ENCODE data around the gene COL27A1. TPM values are rescaled to one million over a fixed set of nuclear protein-coding genes. Genes with fewer than 3 reads are reported as not detected.

The COL27A1 gene
- polyA plus RNA-seq, 1 donor (not counting 4 experiments of a cell fraction or from before 2014, with no cell fraction given): 14.0 TPM

DNA sequence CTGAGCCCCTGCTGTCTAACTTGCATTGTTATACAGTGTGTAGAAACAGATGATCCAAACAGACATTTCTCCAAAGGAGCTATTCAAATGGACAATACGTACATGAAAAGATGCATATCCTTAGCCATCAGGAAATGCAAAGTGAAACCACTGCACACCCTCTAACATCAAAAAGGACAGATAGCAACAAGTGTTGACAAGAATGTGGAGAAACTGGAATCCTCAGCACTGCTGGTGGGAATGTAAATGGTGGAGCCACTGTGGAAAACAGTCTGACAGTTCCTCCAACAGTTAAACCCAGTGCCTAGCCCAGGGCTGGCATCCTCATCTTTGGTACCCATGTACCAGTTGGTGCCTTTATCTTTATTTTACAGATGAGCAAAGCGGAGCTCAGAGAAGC, 182.8 kb downstream of the COL27A1 start:
- no peak for DNase-seq (ENCODE audit: low read depth, low spot score)
- TF ChIP-seq, protein P1, sequence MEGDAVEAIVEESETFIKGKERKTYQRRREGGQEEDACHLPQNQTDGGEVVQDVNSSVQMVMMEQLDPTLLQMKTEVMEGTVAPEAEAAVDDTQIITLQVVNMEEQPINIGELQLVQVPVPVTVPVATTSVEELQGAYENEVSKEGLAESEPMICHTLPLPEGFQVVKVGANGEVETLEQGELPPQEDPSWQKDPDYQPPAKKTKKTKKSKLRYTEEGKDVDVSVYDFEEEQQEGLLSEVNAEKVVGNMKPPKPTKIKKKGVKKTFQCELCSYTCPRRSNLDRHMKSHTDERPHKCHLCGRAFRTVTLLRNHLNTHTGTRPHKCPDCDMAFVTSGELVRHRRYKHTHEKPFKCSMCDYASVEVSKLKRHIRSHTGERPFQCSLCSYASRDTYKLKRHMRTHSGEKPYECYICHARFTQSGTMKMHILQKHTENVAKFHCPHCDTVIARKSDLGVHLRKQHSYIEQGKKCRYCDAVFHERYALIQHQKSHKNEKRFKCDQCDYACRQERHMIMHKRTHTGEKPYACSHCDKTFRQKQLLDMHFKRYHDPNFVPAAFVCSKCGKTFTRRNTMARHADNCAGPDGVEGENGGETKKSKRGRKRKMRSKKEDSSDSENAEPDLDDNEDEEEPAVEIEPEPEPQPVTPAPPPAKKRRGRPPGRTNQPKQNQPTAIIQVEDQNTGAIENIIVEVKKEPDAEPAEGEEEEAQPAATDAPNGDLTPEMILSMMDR (optimal IDR thresholded peaks at IDR 0.05 in 1 of 3, IDR thresholded peaks at IDR 0.05 in 1 of 3, conservative IDR thresholded peaks at IDR 0.05 in 1 of 3; ENCODE audit: extremely low read depth in 1 of 3, insufficient read depth in 2 of 3, low read length in 3 of 3): no peak
- TF ChIP-seq EZH2 (IDR thresholded peaks at IDR 0.05; ENCODE audit: low read length): no peak
- dilution Hi-C loops (cut with MboI; ENCODE audit: extremely low pct_ligation_motif_present, low sequenced_read_pairs): no loop called here
- Histone ChIP-seq H2AFZ (ENCODE audit: control insufficient read depth, low read length) (no peak overlapping the region), H3K9me1 (ENCODE audit: control insufficient read depth, extremely low read depth, insufficient read depth, low read length) (peaks cover 2% of the 10 kb centered on the region), H3K4me1 (ENCODE audit: control insufficient read depth, extremely low read depth, insufficient read depth, low read length) (peaks cover 4% of the 10 kb centered on the region), H3K4me3 (ENCODE audit: control insufficient read depth in 2 of 3, extremely low read depth in 1 of 3, insufficient read depth in 2 of 3, low read depth in 1 of 3, low read length in 3 of 3) (no peak overlapping the region), H3K4me2 (ENCODE audit: control insufficient read depth, extremely low read depth, insufficient read depth, low read depth, low read length) (no peak overlapping the region), H3K27me3 (ENCODE audit: control insufficient read depth, extremely low read depth, insufficient read depth, low read length) (no peaks in the 10 kb centered on the region), H3K9ac (ENCODE audit: control insufficient read depth, extremely low read depth, insufficient read depth, low read length) (no peak overlapping the region), H3K36me3 (ENCODE audit: control insufficient read depth in 2 of 2, extremely low read depth in 1 of 2, insufficient read depth in 2 of 2, low read length in 2 of 2) (peaks cover 0 to 1% of the 10 kb centered on the region in 2 experiments), H4K20me1 (ENCODE audit: control insufficient read depth, extremely low read depth, insufficient read depth, low read length) (no peaks in the 10 kb centered on the region), H3K9me3 (ENCODE audit: control insufficient read depth, low read depth, low read length) (no peaks in the 10 kb centered on the region), H3K27ac (ENCODE audit: control insufficient read depth, insufficient read depth, low read length) (no peak overlapping the region), H3K79me2 (ENCODE audit: control insufficient read depth, insufficient read depth, low read length) (no peaks in the 10 kb centered on the region)
- no peak for FAIRE-seq

- no peak for DNase-seq (ENCODE audit: low read depth, low spot score)
- no peak overlapping the region for H3K4me3 ChIP-seq (ENCODE audit: control insufficient read depth in 2 of 3, extremely low read depth in 1 of 3, insufficient read depth in 2 of 3, low read depth in 1 of 3, low read length in 3 of 3)
- H3K9me3 ChIP-seq (ENCODE audit: control insufficient read depth, low read depth, low read length): no peaks in the 10 kb centered on the region
- no peak overlapping the region for H3K27ac ChIP-seq (ENCODE audit: control insufficient read depth, insufficient read depth, low read length)
- peaks cover 0 to 1% of the 10 kb centered on the region in 2 experiments for H3K36me3 ChIP-seq (ENCODE audit: control insufficient read depth in 2 of 2, extremely low read depth in 1 of 2, insufficient read depth in 2 of 2, low read length in 2 of 2)
- H3K4me2 ChIP-seq (ENCODE audit: control insufficient read depth, extremely low read depth, insufficient read depth, low read depth, low read length): no peak overlapping the region
- dilution Hi-C loops (cut with MboI; ENCODE audit: extremely low pct_ligation_motif_present, low sequenced_read_pairs): no loop called here
- no peak for FAIRE-seq
- H3K27me3 ChIP-seq (ENCODE audit: control insufficient read depth, extremely low read depth, insufficient read depth, low read length): no peaks in the 10 kb centered on the region
- no peaks in the 10 kb centered on the region for H3K79me2 ChIP-seq (ENCODE audit: control insufficient read depth, insufficient read depth, low read length)
- no peak overlapping the region for H2AFZ ChIP-seq (ENCODE audit: control insufficient read depth, low read length)
- TF ChIP-seq, protein P1 (optimal IDR thresholded peaks at IDR 0.05 in 1 of 3, IDR thresholded peaks at IDR 0.05 in 1 of 3, conservative IDR thresholded peaks at IDR 0.05 in 1 of 3; ENCODE audit: extremely low read depth in 1 of 3, insufficient read depth in 2 of 3, low read length in 3 of 3): peak; percentile 87 to 91 (median 90)
- no peak for TF ChIP-seq EZH2 (IDR thresholded peaks at IDR 0.05; ENCODE audit: low read length)
- H4K20me1 ChIP-seq (ENCODE audit: control insufficient read depth, extremely low read depth, insufficient read depth, low read length): no peaks in the 10 kb centered on the region
- H3K9me1 ChIP-seq (ENCODE audit: control insufficient read depth, extremely low read depth, insufficient read depth, low read length): peaks cover 2% of the 10 kb centered on the region
- peaks cover 10% of the 10 kb centered on the region for H3K4me1 ChIP-seq (ENCODE audit: control insufficient read depth, extremely low read depth, insufficient read depth, low read length)
- H3K9ac ChIP-seq (ENCODE audit: control insufficient read depth, extremely low read depth, insufficient read depth, low read length): no peak overlapping the region
Measured at GRCh38 chr9:114339130-114339908, 184.0 kb downstream of the COL27A1 start.

All from keratinocyte (primary cell).